Left renal cortex interstitium (tissue), 4 donors: ENCODE results near the gene MRGPRE. TPM values are rescaled to one million over a fixed set of nuclear protein-coding genes. Genes with fewer than 3 reads are reported as not detected.
"Not testable (repeated sequence)": the region's sequence is repeated elsewhere in the genome, so short reads cannot be mapped to it uniquely, and the experiment has no call there.

ENCODE experiments used
- DNase-seq, 4 donors: peaks; one replicate each; pipeline ENCODE4 v3.0.0-alpha.2; 2013; ENCODE audit warnings: low read depth in 4 of 4, low spot score in 2 of 4, missing footprints in 1 of 4
- polyA plus RNA-seq, 4 donors: library from polyadenylated mRNA; unstranded; fragments of 120-200 nt; gene quantifications; one replicate each; pipeline ENCODE4 v1.2.1, GENCODE V29; 2013; ENCODE audit not compliant: insufficient read length in 4 of 4

The MRGPRE gene
- not detected for polyA plus RNA-seq

GRCh38 chr11:3231851-3232744 lies at the start of gene MRGPRE:
TSS of gene MRGPRE (minus strand) at chr11:3232417. CDS start at chr11:3228799, 3,618 bp downstream.
- no peak for DNase-seq

- not testable (repeated sequence) for DNase-seq
Observed at GRCh38 chr11:3281146-3281545, 48.9 kb upstream of the MRGPRE start.

- not testable (repeated sequence) for DNase-seq
Observed at GRCh38 chr11:3280662-3281061, 48.4 kb upstream of the MRGPRE start.

GRCh38 chr11:3278922-3279321 lies 46.7 kb upstream of the MRGPRE start:
- not testable (repeated sequence) for DNase-seq

GRCh38 chr11:3273629-3274028 lies 41.4 kb upstream of the MRGPRE start:
- not testable (repeated sequence) for DNase-seq

GRCh38 chr11:3262548-3262947 lies 30.3 kb upstream of the MRGPRE start:
- DNase-seq = not testable (repeated sequence)

- DNase-seq = not testable (repeated sequence)
Observed at GRCh38 chr11:3261831-3262230, 29.6 kb upstream of the MRGPRE start.

- not testable (repeated sequence) for DNase-seq
Observed at GRCh38 chr11:3257509-3257908, 25.3 kb upstream of the MRGPRE start.

- DNase-seq = not testable (repeated sequence)
Observed at GRCh38 chr11:3255241-3255640, 23.0 kb upstream of the MRGPRE start.

GRCh38 chr11:3254773-3255172 lies 22.6 kb upstream of the MRGPRE start:
- not testable (repeated sequence) for DNase-seq

GRCh38 chr11:3245071-3245470 lies 12.9 kb upstream of the MRGPRE start:
- DNase-seq = no peak

- no peak for DNase-seq
Observed at GRCh38 chr11:3243880-3244279, 11.7 kb upstream of the MRGPRE start.

GRCh38 chr11:3237119-3237518 lies 4.9 kb upstream of the MRGPRE start:
- no peak for DNase-seq

GRCh38 chr11:3234846-3235245 lies 2.6 kb upstream of the MRGPRE start:
- DNase-seq = no peak

GRCh38 chr11:3232956-3233355 lies 739 bp upstream of the MRGPRE start:
- no peak for DNase-seq

- no peak for DNase-seq
Observed at GRCh38 chr11:3231550-3231850, 717 bp downstream of the MRGPRE start.

GRCh38 chr11:3230636-3231549 lies 1.3 kb downstream of the MRGPRE start:
- no peak for DNase-seq

GRCh38 chr11:3229673-3230630 lies 2.3 kb downstream of the MRGPRE start:
- DNase-seq = no peak

GRCh38 chr11:3228445-3228829 lies 3.8 kb downstream of the MRGPRE start:
- no peak for DNase-seq
